ENCODE results near the gene APOBEC3H.

The APOBEC3H gene

GRCh38 chr22:39138357-39138997, 41.4 kb downstream of the APOBEC3H start:
- DNase-seq = no peak

- DNase-seq = no peak
Observed at GRCh38 chr22:39139933-39140332, 42.9 kb downstream of the APOBEC3H start.

GRCh38 chr22:39142088-39142680, 45.1 kb downstream of the APOBEC3H start:
- no peak for DNase-seq

DNA sequence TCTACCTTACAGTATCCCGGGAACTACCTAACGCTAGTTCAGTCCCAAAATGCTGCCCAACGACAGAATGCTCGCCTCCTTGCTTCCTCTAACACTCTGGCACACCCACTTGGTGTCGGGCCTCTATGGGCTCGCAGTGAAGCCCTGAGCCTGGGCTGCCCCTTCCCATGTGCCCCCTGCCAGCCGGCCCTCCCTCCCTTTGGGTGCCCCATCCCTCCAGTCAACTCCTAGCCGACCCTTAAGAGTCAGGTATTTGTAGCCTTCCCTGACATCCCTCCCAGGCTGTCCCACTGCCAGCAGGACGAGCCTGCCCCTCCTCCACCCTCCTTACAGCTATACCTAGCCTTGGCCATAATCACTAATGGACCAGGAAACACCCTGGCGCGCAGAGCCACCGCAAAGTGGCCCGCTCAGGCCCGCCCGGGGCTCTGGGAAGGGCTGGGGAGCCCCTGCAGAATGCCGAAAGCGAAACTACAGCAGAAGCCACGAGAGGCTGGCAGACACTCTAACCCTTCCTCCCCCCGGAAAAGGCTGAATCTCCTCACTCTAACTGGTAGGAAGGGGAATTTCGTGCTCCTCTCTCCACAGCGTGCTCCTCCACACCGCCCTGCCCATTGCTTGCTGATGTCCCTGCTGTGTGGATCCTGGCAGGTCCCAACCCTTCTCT, 47.2 kb downstream of the APOBEC3H start:
- peak; percentile 42 for DNase-seq

- DNase-seq = no peak
Observed at GRCh38 chr22:39146256-39147101, 49.4 kb downstream of the APOBEC3H start.

- DNase-seq = no peak
Observed at GRCh38 chr22:39147335-39148025, 50.4 kb downstream of the APOBEC3H start.

DNA sequence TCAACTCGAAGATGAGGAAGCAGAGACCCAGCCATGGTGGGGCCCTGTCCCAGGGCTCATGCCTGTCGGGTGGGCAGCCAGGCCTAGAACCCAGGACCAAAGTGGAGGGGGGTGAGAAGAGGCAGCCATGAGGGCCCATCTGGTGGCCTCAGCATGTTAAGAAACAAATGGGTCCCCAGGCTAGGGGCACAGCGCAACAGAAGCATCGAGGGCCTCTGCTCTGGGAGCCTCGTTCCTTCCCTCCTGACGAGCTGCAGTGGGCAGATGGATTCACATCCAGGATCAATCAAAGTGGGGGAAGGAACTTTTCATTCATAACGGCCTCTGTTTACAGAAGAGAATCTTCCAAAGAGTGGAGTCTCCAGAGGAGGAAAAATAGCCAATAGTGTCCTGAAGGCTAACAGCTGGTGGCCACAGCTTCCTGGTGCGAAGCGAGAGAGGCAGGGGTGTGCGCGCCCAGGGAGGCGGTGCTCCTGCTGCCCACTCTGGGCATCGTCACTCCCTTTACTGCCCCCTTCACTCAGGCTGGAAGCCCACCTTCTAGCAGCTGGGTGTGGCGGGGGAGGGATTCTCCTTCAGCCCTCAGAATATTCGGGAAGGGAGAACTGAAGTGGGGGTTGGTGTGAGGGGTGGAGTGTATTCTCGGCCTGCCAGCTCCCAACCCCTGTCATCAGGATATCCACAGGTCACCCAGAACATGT, 51.1 kb downstream of the APOBEC3H start:
- DNase-seq = no peak

DNA sequence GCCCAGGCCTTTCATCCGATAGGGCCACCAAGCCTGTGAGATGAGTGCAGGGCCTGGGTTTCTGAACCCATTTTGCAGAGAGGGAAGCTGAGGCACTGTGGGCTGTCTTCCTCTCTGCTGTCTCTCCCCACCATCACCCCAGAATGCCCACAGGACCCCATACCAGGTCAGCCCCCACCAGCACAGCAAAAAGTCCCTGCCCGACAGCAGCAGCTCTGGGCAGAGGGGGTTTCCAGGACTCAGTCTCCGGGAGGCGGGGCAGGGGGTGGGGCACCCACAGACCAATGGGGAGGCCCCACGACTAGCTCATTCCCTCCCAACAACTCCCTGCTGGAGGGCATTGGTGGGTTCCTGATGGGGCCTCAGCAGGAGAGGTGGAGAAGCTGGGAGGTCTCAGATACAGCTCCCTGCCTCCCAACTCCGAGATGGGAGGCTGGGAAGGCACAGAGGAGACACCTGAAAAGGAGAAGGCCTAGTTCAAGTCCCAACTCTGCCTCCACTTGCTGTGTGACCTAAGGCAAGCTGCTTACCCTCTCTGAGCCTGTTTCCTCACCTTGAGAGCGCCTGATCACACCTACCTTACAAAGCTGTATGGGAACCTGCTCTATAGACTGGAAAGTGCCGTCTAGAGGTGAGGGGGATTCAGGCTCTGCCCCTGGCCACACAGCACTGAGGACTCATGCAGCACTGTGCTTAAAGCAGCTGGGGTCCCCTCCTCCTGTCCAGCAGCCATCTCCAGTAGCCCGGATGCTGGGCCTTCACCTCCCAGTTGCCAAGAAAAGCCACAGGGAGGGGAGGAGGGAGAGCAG, 51.9 kb downstream of the APOBEC3H start:
- peak; percentile 65 for DNase-seq

GRCh38 chr22:39149915-39150847, 53.1 kb downstream of the APOBEC3H start:
- no peak for DNase-seq

GRCh38 chr22:39150848-39151215, 53.8 kb downstream of the APOBEC3H start:
- DNase-seq = no peak

DNA sequence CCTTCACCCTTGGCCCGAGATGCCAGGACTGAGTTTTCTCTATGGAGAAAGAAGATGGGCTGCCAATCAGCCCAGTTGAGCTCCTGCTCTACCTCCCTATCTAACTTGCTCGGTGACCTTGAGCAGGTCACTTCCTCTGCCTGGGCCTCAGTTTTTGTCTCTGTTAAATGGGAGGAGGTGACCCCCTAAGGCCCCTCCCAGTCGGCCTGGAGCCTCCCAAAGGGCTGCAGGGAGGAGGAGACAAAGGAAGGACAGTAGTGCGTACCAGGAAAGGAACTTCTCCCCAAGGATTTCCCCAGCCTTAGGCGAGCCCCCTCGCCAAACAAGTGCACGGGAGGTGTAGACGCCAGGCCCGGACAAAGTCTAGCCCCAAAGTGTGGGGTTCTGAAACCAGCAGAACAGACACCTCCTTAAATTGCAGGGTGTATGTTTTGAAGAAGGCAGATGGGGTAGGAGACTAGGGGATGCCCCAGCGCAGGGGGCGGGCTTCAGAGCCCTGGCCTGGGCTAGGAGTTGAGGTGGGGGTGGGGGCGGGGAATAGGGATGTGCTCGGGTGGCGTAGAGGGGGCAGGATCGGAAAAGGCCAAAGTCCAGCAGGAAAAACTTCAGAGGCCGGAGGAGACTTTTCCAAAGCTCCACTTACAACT, 54.4 kb downstream of the APOBEC3H start:
- DNase-seq = no peak

GRCh38 chr22:39152024-39152510, 55.0 kb downstream of the APOBEC3H start:
- no peak for DNase-seq

DNA sequence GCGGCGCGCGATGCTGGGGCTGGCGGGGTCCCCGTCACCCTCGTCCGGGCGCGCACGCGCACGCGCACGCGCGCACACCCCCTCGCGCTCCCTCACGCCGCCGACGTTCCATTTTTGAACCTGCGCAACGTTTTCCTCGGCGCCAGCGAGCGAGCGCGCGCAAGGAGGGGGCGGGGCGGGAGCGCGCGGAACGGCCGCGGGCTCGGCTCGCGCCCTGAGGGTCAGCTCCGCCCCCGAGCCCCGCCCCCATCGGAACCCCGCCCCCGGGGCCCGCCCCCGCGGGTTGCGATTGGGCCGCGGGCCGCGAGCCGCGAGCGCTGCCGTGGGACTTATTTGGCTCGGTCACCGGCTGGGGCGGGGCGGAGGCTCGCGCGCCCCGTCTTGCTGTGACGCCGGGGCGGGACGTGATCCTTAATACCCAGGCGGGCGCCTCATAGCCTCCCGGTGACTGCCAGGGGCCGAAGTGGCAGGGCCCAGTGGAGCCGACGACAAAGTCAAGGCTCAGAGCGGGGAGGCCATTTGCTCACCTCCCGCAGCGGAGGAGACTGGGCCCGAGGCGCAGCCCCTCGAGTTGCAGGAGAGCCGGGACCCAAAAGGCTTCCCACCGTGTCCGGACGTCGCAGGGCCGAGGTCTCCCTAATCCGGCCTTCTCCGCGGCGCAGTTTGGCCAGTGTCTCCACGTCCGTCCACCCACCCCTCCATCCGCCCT, 55.6 kb downstream of the APOBEC3H start, which contains the start of gene CBX7:
Gene CBX7, minus strand, starts transcription at position 170 of the 709 bp plus-strand sequence. CDS start 236 bp downstream, outside the sequence.
- DNase-seq = peak; percentile 92

DNA sequence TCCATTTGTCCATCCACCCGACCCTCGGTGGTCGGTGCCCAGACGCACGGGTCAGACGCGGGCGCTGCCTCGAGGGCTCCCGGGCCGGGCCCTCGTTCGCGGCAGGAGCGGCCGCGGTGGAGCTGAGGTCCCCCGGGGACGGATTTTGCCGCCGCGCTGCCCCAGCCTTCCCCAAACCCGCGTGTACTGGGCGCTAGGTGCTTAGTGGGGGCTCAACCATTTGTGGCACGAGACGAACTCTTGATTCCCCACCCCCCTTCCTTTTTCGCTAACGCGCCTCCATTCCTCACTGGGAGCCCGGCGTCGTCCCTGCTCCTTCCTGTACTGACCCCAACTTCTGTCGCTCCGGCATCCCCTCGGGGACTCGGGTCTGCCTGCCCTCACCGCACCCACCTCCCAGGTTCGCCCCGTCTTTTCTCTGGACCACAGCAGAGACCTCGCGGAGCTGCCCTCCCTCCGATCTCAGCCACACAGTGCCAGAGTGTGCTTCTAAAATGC, 56.2 kb downstream of the APOBEC3H start:
- DNase-seq = no peak
